ENCODE results near the gene SNX14.
"Not testable (repeated sequence)": the region's sequence is repeated elsewhere in the genome, so short reads cannot be mapped to it uniquely, and the experiment has no call there.

Gene SNX14

GRCh38 chr6:85593438-85594196, at the start of gene SNX14:
Gene SNX14, minus strand, starts transcription at chr6:85593858. Its CDS starts 140 bp downstream, at chr6:85593718.
- no peak for FAIRE-seq

- FAIRE-seq: no peak
These were observed 49.3 kb upstream of the SNX14 start, which contains the start of gene SYNCRIP for GRCh38 chr6:85642774-85643536. Gene SYNCRIP, minus strand, starts transcription at chr6:85642886. Its CDS starts 1,447 bp downstream, at chr6:85641439.

GRCh38 chr6:85641897-85642773, 48.5 kb upstream of the SNX14 start:
- FAIRE-seq: no peak

- FAIRE-seq: no peak
These were observed 47.9 kb upstream of the SNX14 start for GRCh38 chr6:85641522-85641896.

GRCh38 chr6:85640821-85641220, 47.2 kb upstream of the SNX14 start:
- no peak for FAIRE-seq

- FAIRE-seq: no peak
These were observed 43.9 kb upstream of the SNX14 start for GRCh38 chr6:85637579-85637978.

GRCh38 chr6:85632164-85632942, 38.7 kb upstream of the SNX14 start:
- no peak for FAIRE-seq

- not testable (repeated sequence) for FAIRE-seq
These were observed 37.5 kb upstream of the SNX14 start for GRCh38 chr6:85631117-85631516.

GRCh38 chr6:85628353-85628752, 34.7 kb upstream of the SNX14 start:
- no peak for FAIRE-seq

- FAIRE-seq: no peak
These were observed 26.6 kb upstream of the SNX14 start for GRCh38 chr6:85620308-85620707.

- no peak for FAIRE-seq
These were observed 21.1 kb upstream of the SNX14 start for GRCh38 chr6:85614780-85615179.

- no peak for FAIRE-seq
These were observed 19.2 kb upstream of the SNX14 start for GRCh38 chr6:85612690-85613474.

- FAIRE-seq: no peak
These were observed 16.7 kb upstream of the SNX14 start for GRCh38 chr6:85610182-85610895.

- FAIRE-seq: no peak
These were observed 8.4 kb upstream of the SNX14 start for GRCh38 chr6:85602100-85602499.

GRCh38 chr6:85600713-85601313, 7.2 kb upstream of the SNX14 start:
- FAIRE-seq: no peak

GRCh38 chr6:85594197-85594930, 706 bp upstream of the SNX14 start:
- no peak for FAIRE-seq

GRCh38 chr6:85592033-85592432, 1.6 kb downstream of the SNX14 start:
- FAIRE-seq: no peak

GRCh38 chr6:85591207-85591606, 2.5 kb downstream of the SNX14 start:
- no peak for FAIRE-seq

GRCh38 chr6:85585741-85586140, 7.9 kb downstream of the SNX14 start:
- no peak for FAIRE-seq

GRCh38 chr6:85582832-85583231, 10.8 kb downstream of the SNX14 start:
- not testable (repeated sequence) for FAIRE-seq

Data from colon (tissue), 2 donors.